Suprapubic skin (tissue), 4 donors: Measurements from ENCODE around the gene TBC1D5. TPM values are rescaled to one million over a fixed set of nuclear protein-coding genes. Genes with fewer than 3 reads are reported as not detected.

Experiments
- DNase-seq, 2 donors: peaks; one replicate each; pipeline ENCODE4 v3.0.0-alpha.2; 2019; ENCODE audit warnings: low spot score in 2 of 2
- H3K27ac ChIP-seq: fragments of 200-600 bp; sonication (generic); one replicate; pipeline ENCODE4 v1.5.1; 2019
- H3K27me3 ChIP-seq: fragments of 200-600 bp; sonication (generic); one replicate; pipeline ENCODE4 v1.5.1; 2019
- H3K36me3 ChIP-seq: fragments of 200-600 bp; sonication (generic); one replicate; pipeline ENCODE4 v1.5.1; 2019
- H3K4me1 ChIP-seq: fragments of 200-600 bp; sonication (generic); one replicate; pipeline ENCODE4 v1.5.1; 2019
- H3K4me3 ChIP-seq: fragments of 200-600 bp; sonication (generic); one replicate; pipeline ENCODE4 v1.5.1; 2019; ENCODE audit warnings: mild to moderate bottlenecking
- H3K9me3 ChIP-seq: fragments of 200-600 bp; sonication (generic); one replicate; pipeline ENCODE4 v1.5.1; 2019
- CTCF ChIP-seq, 2 donors: fragments of 200-600 bp in 1 of 2; fragments of 450-650 bp in 1 of 2; sonication (generic) in 1 of 2; IDR thresholded peaks; one replicate each; pipeline ENCODE4 v1.5.1; 2016 to 2019; ENCODE audit warnings: antibody characterized with exemption in 2 of 2, mild to moderate bottlenecking in 1 of 2, moderate library complexity in 1 of 2
- EP300 ChIP-seq: sonication (generic); formaldehyde crosslinking; IDR thresholded peaks from one replicate; pipeline ENCODE4 v1.6.1; 2017; ENCODE audit warnings: antibody characterized with exemption
- POLR2A ChIP-seq, 2 donors: fragments of 450-650 bp; IDR thresholded peaks; one replicate each; pipeline ENCODE4 v1.6.1; 2017; ENCODE audit warnings: antibody characterized with exemption in 2 of 2, mild to moderate bottlenecking in 2 of 2, moderate library complexity in 2 of 2
- POLR2AphosphoS5 ChIP-seq, 3 donors: sonication (generic); formaldehyde crosslinking; IDR thresholded peaks; one replicate each; pipeline ENCODE4 v1.6.1; 2017; ENCODE audit warnings: antibody characterized with exemption in 3 of 3
- WGBS: methylation state at CpG from one replicate; pipeline ENCODE4 v1.1.5; 2018; 5-methylcytosine and 5-hydroxymethylcytosine counted together
- total RNA-seq, 4 donors: library from RNA; depleted of rRNA; stranded (reverse); fragments of >200 nt; gene quantifications; one replicate each; pipeline ENCODE4 v1.1.0, GENCODE V29; 2016

The TBC1D5 gene
- total RNA-seq, 4 donors from 2014 or later = 66.4 to 98.5 (median 79.9) TPM

- 95% methylated on average over 1 of the region's 1 CpG for WGBS
- TF ChIP-seq POLR2AphosphoS5 (IDR thresholded peaks at IDR 0.05) = no peak
- H3K36me3 ChIP-seq = no peaks in the 10 kb centered on the region
- H3K9me3 ChIP-seq = no peaks in the 10 kb centered on the region
- H3K4me3 ChIP-seq = no peak overlapping the region
- no peaks in the 10 kb centered on the region for H3K4me1 ChIP-seq
- no peak overlapping the region for H3K27ac ChIP-seq
- no peak for DNase-seq
- H3K27me3 ChIP-seq = no peaks in the 10 kb centered on the region
Measured at GRCh38 chr3:17571686-17572085, 170.7 kb downstream of the TBC1D5 start.

GRCh38 chr3:17562845-17563244 is 179.6 kb downstream of the TBC1D5 start:
- no peak for DNase-seq
- Histone ChIP-seq H3K4me3 (no peak overlapping the region), H3K36me3 (no peaks in the 10 kb centered on the region), H3K27me3 (no peaks in the 10 kb centered on the region), H3K9me3 (no peaks in the 10 kb centered on the region), H3K4me1 (no peaks in the 10 kb centered on the region), H3K27ac (no peak overlapping the region)
- TF ChIP-seq POLR2AphosphoS5 (IDR thresholded peaks at IDR 0.05) (no peak), EP300 (no peak), CTCF (IDR thresholded peaks at IDR 0.05) (no peak), POLR2A (IDR thresholded peaks at IDR 0.05) (no peak)
- WGBS = 91% methylated on average over 3 of the region's 3 CpGs

- H3K36me3 ChIP-seq = no peaks in the 10 kb centered on the region
- 99% methylated on average over 3 of the region's 3 CpGs for WGBS
- H3K27me3 ChIP-seq = no peaks in the 10 kb centered on the region
- H3K27ac ChIP-seq = no peak overlapping the region
- H3K4me3 ChIP-seq = no peak overlapping the region
- no peaks in the 10 kb centered on the region for H3K9me3 ChIP-seq
- DNase-seq = no peak
- TF ChIP-seq EP300 (no peak), CTCF (IDR thresholded peaks at IDR 0.05) (no peak), POLR2A (IDR thresholded peaks at IDR 0.05) (no peak), POLR2AphosphoS5 (IDR thresholded peaks at IDR 0.05) (no peak)
- no peaks in the 10 kb centered on the region for H3K4me1 ChIP-seq
Measured at GRCh38 chr3:17558565-17558964, 183.9 kb downstream of the TBC1D5 start.

GRCh38 chr3:17557749-17558463 is 184.5 kb downstream of the TBC1D5 start:
- H3K27me3 ChIP-seq = no peaks in the 10 kb centered on the region
- DNase-seq = no peak
- no peak overlapping the region for H3K4me3 ChIP-seq
- WGBS = 88% methylated on average over 1 of the region's 1 CpG
- H3K4me1 ChIP-seq = no peaks in the 10 kb centered on the region
- no peak overlapping the region for H3K27ac ChIP-seq
- no peaks in the 10 kb centered on the region for H3K36me3 ChIP-seq
- no peak for TF ChIP-seq EP300
- no peaks in the 10 kb centered on the region for H3K9me3 ChIP-seq

- TF ChIP-seq CTCF (IDR thresholded peaks at IDR 0.05) (no peak), POLR2A (IDR thresholded peaks at IDR 0.05) (no peak), POLR2AphosphoS5 (IDR thresholded peaks at IDR 0.05) (no peak), EP300 (no peak)
- no peaks in the 10 kb centered on the region for H3K9me3 ChIP-seq
- DNase-seq = no peak
- H3K36me3 ChIP-seq = no peaks in the 10 kb centered on the region
- H3K4me3 ChIP-seq = no peak overlapping the region
- no peak overlapping the region for H3K27ac ChIP-seq
- peaks cover 2% of the 10 kb centered on the region for H3K4me1 ChIP-seq
- 93% methylated on average over 2 of the region's 2 CpGs for whole genome bisulfite sequencing
- H3K27me3 ChIP-seq = no peaks in the 10 kb centered on the region
Measured at GRCh38 chr3:17555525-17555924, 186.9 kb downstream of the TBC1D5 start.

GRCh38 chr3:17554078-17554477 is 188.4 kb downstream of the TBC1D5 start:
- DNase-seq = no peak
- Histone ChIP-seq H3K27ac (no peak overlapping the region), H3K9me3 (no peaks in the 10 kb centered on the region), H3K27me3 (no peaks in the 10 kb centered on the region), H3K36me3 (no peaks in the 10 kb centered on the region), H3K4me1 (peaks cover 2% of the 10 kb centered on the region), H3K4me3 (no peak overlapping the region)
- no peak for TF ChIP-seq CTCF (IDR thresholded peaks at IDR 0.05)
- no peak for TF ChIP-seq POLR2A (IDR thresholded peaks at IDR 0.05)
- WGBS = 96% methylated on average over 4 of the region's 4 CpGs
